Measurements from ENCODE around the gene IGFALS. TPM values are rescaled to one million over a fixed set of nuclear protein-coding genes. Genes with fewer than 3 reads are reported as not detected.

IGFALS gene
- total and polyA plus RNA-seq, 2 of the 4 experiments (the other 2 are of a cell fraction), result not detected

DNA sequence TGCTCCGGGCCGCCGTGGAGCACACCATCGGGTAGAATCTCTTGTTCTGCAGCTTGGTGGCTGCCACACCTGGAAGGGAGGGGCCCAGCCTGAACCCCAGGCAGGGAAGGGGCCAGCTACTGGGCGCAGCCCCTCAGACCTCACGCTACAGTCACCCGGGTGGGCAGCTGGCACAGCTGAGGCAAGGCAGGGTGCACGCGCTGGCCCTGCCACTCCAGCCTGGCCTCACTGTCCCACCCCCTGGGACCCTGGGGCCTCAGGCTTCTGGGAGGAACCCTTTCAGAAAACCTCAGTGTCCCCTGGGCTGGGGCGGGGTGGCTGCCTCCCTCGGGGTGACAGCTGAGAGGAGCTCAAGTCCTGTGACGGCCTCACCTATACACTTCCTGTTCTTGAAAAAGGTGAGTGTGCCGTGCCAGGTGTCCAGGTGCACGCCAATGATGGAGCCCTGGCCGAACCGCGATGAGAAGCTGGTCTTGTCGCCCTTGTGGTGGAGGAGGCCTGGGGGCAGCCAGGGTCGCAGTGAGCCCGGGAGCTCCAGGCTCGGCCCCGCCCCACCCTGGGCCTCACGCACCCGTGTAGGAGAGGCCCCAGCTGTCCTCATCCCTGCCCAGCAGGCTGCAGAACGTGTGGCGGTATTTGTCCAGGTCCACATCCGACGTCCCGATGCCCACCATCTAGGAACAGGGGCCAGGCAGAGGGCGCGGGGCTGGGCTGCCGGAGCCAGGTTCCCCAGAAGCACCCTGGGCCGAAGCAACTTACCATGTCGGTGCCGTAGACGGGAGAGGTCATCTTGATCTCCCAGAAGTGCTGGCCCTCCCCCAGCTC, 15.9 kb downstream of the IGFALS start:
- no peaks in the 10 kb centered on the region for H3K9me3 ChIP-seq (ENCODE audit: control insufficient read depth, insufficient read depth, low read length)
- no peak overlapping the region for H3K56ac ChIP-seq (ENCODE audit: extremely low read depth, insufficient read depth, low read length)
- no peak overlapping the region for H2BK20ac ChIP-seq (ENCODE audit: low read depth, low read length)
- H3K18ac ChIP-seq (ENCODE audit: low read depth, low read length), result no peak overlapping the region
- H2AFZ ChIP-seq (replicated peaks; ENCODE audit: low read length, poor library complexity), result no peak overlapping the region
- in situ Hi-C loops (cut with MboI; ENCODE audit: low sequenced_read_pairs), result no loop called here
- H4K8ac ChIP-seq (ENCODE audit: low read depth in 2 of 2, low read length in 2 of 2), result no peak overlapping the region
- DNase-seq (no peak), ATAC-seq (ENCODE audit: low read depth) (no peak)
- peaks cover 16% of the 10 kb centered on the region for H4K20me1 ChIP-seq (ENCODE audit: insufficient read depth, low read length)
- no TSS peak for BruUV-seq (replicated peaks)
- dilution Hi-C loops (cut with HindIII; ENCODE audit: low sequenced_read_pairs, unreplicated experiment), result no loop called here
- H4K91ac ChIP-seq (ENCODE audit: insufficient read depth, low read depth, low read length), result no peak overlapping the region
- ChIA-PET POLR2A (ENCODE audit: unreplicated experiment) (no interaction called here), CTCF (no interaction called here)
- WGBS, 2 experiments (ENCODE audit: extremely low coverage in 2 of 2, insufficient read length in 1 of 2), result 83% methylated on average over 21 of the region's 36 CpGs; no CpG with 5 or more reads in 1 of the 2 experiments
- no peak overlapping the region for H4K5ac ChIP-seq (ENCODE audit: low read depth, low read length)
- H3K23ac ChIP-seq (ENCODE audit: low read depth, low read length), result no peak overlapping the region
- no peak overlapping the region for H3K14ac ChIP-seq (replicated peaks; ENCODE audit: low read depth, low read length)
- no peak overlapping the region for H2BK120ac ChIP-seq (ENCODE audit: low read depth, low read length)
- no peak overlapping the region for H3K4ac ChIP-seq (ENCODE audit: low read depth, low read length)
- H3K9me1 ChIP-seq (ENCODE audit: insufficient read depth, low read length), result peaks cover 7% of the 10 kb centered on the region; the same call in 1 of the 2 replicates
- H3K4me1 ChIP-seq (ENCODE audit: control insufficient read depth, insufficient read depth, low read length), result peaks cover 11% of the 10 kb centered on the region
- peaks cover 31% of the 10 kb centered on the region for H3K36me3 ChIP-seq (ENCODE audit: control insufficient read depth, insufficient read depth, low read length)
- no peak overlapping the region for H2AK5ac ChIP-seq (ENCODE audit: low read depth, low read length)
- H2BK15ac ChIP-seq (ENCODE audit: low read depth, low read length), result no peak overlapping the region
- no peak overlapping the region for H2BK5ac ChIP-seq (ENCODE audit: low read depth, low read length, poor library complexity, severe bottlenecking)
- H3K27ac ChIP-seq (ENCODE audit: insufficient read depth, low read length), result no peak overlapping the region
- no peak overlapping the region for H3K4me3 ChIP-seq (ENCODE audit: insufficient read depth, low read depth, low read length)
- H3K27me3 ChIP-seq (ENCODE audit: control insufficient read depth, insufficient read depth, low read length), result no peaks in the 10 kb centered on the region
- H3K4me2 ChIP-seq (ENCODE audit: low read depth, low read length), result no peak overlapping the region
- H3K9ac ChIP-seq (ENCODE audit: low read depth, low read length), result no peak overlapping the region
- peaks cover 9 to 57% of the 10 kb centered on the region in 2 experiments for H3K79me1 ChIP-seq (ENCODE audit: low read depth in 1 of 2, low read length in 2 of 2)
- H2AK9ac ChIP-seq (replicated peaks; ENCODE audit: low read depth, low read length, poor library complexity), result no peak overlapping the region
- TF ChIP-seq, protein P1, sequence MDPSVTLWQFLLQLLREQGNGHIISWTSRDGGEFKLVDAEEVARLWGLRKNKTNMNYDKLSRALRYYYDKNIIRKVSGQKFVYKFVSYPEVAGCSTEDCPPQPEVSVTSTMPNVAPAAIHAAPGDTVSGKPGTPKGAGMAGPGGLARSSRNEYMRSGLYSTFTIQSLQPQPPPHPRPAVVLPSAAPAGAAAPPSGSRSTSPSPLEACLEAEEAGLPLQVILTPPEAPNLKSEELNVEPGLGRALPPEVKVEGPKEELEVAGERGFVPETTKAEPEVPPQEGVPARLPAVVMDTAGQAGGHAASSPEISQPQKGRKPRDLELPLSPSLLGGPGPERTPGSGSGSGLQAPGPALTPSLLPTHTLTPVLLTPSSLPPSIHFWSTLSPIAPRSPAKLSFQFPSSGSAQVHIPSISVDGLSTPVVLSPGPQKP (IDR thresholded peaks at IDR 0.05; ENCODE audit: borderline replicate concordance, low read depth, low read length), result no peak
- TF ChIP-seq BHLHE40 (IDR thresholded peaks at IDR 0.05; ENCODE audit: low read depth, low read length) (no peak), FOS (IDR thresholded peaks at IDR 0.05; ENCODE audit: low read depth, low read length) (no peak), RCOR1 (IDR thresholded peaks at IDR 0.05; ENCODE audit: insufficient replicate concordance, low read length) (no peak), RFX5 (IDR thresholded peaks at IDR 0.05; ENCODE audit: low read depth, low read length) (no peak), SMC3 (IDR thresholded peaks at IDR 0.05; ENCODE audit: low read depth, low read length) (no peak)
- intact Hi-C loops (cut with micrococcal nuclease), result no loop called here
